Mesendoderm (in vitro differentiated cells): ENCODE results near the gene CDC5L. TPM values are rescaled to one million over a fixed set of nuclear protein-coding genes. Genes with fewer than 3 reads are reported as not detected.

Experiments used
- DNase-seq: peaks from one replicate; pipeline ENCODE4 v3.0.0; 2013
- H2AK5ac ChIP-seq: 2 replicates; pipeline ENCODE4 v1.6.1; 2013; ENCODE audit warnings: low read length, inconsistent platforms
- H2BK120ac ChIP-seq: 2 replicates; pipeline ENCODE4 v1.6.1; 2013; ENCODE audit warnings: low read depth, mild to moderate bottlenecking, low read length, moderate library complexity, mixed read lengths
- H2BK15ac ChIP-seq: replicated peaks from 2 replicates; pipeline ENCODE4 v1.6.1; 2013; ENCODE audit warnings: low read depth, mild to moderate bottlenecking, moderate library complexity
- H2BK5ac ChIP-seq: 2 replicates; pipeline ENCODE4 v1.6.1; 2013; ENCODE audit warnings: low read length, inconsistent platforms
- H3K18ac ChIP-seq: 2 replicates; pipeline ENCODE4 v1.6.1; 2013; ENCODE audit warnings: mild to moderate bottlenecking, low read length, mixed read lengths
- H3K23ac ChIP-seq: one replicate; pipeline ENCODE4 v1.6.1; 2013; ENCODE audit warnings: low read length
- H3K27ac ChIP-seq: 2 replicates; pipeline ENCODE4 v1.5.1; 2013; ENCODE audit warnings: low read depth, mild to moderate bottlenecking, inconsistent platforms, low read length, moderate library complexity
- H3K27me3 ChIP-seq: 2 replicates; pipeline ENCODE4 v1.6.1; 2013; ENCODE audit warnings: low read length, control low read depth, mild to moderate bottlenecking, inconsistent platforms; ENCODE audit not compliant: insufficient read depth, poor library complexity
- H3K36me3 ChIP-seq: 2 replicates; pipeline ENCODE4 v1.6.1; 2013; ENCODE audit warnings: low read length, inconsistent platforms; ENCODE audit not compliant: control insufficient read depth, insufficient read depth
- H3K4ac ChIP-seq: one replicate; pipeline ENCODE4 v1.6.1; 2013; ENCODE audit warnings: low read depth, mild to moderate bottlenecking, low read length, moderate library complexity
- H3K4me1 ChIP-seq: 2 replicates; pipeline ENCODE4 v1.6.1; 2013; ENCODE audit warnings: low read depth, low read length, inconsistent platforms; ENCODE audit not compliant: control insufficient read depth
- H3K4me2 ChIP-seq: 2 replicates; pipeline ENCODE4 v1.6.1; 2013; ENCODE audit warnings: low read length
- H3K4me3 ChIP-seq: 2 replicates; pipeline ENCODE4 v1.5.1; 2013; ENCODE audit warnings: mild to moderate bottlenecking, low read length
- H3K56ac ChIP-seq: one replicate; pipeline ENCODE4 v1.6.1; 2013; ENCODE audit warnings: low read length
- H3K79me1 ChIP-seq: 2 replicates; pipeline ENCODE4 v1.6.1; 2013; ENCODE audit warnings: low read length, inconsistent platforms
- H3K79me2 ChIP-seq: 2 replicates; pipeline ENCODE4 v1.6.1; 2013; ENCODE audit warnings: mild to moderate bottlenecking, low read length; ENCODE audit not compliant: control insufficient read depth, insufficient read depth
- H3K9ac ChIP-seq: 2 replicates; pipeline ENCODE4 v1.6.1; 2013; ENCODE audit warnings: low read length, inconsistent platforms
- H4K5ac ChIP-seq: one replicate; pipeline ENCODE4 v1.6.1; 2013; ENCODE audit warnings: low read length
- H4K8ac ChIP-seq: one replicate; pipeline ENCODE4 v1.6.1; 2013; ENCODE audit warnings: low read depth, mild to moderate bottlenecking, control low read depth, low read length, moderate library complexity
- WGBS: extraction: QIAGEN DNeasy Blood & Tissue Kit; methylation state at CpG from one replicate; pipeline ENCODE4 v1.1.7; 2013; ENCODE audit warnings: low lambda C conversion rate, missing lambda C conversion rate; ENCODE audit not compliant: insufficient coverage; ENCODE audit errors: extremely low coverage; 5-methylcytosine and 5-hydroxymethylcytosine counted together
- polyA plus RNA-seq, 2 experiments: library from polyadenylated mRNA; stranded (reverse); fragments of 200-250 nt; gene quantifications; one replicate each; pipeline ENCODE4 v1.2.3, GENCODE V29; 2013

CDC5L gene
- 30.0 TPM for polyA plus RNA-seq (2013, experiment 1 of 2)
- 30.1 TPM for polyA plus RNA-seq (2013, experiment 2 of 2)

DNA sequence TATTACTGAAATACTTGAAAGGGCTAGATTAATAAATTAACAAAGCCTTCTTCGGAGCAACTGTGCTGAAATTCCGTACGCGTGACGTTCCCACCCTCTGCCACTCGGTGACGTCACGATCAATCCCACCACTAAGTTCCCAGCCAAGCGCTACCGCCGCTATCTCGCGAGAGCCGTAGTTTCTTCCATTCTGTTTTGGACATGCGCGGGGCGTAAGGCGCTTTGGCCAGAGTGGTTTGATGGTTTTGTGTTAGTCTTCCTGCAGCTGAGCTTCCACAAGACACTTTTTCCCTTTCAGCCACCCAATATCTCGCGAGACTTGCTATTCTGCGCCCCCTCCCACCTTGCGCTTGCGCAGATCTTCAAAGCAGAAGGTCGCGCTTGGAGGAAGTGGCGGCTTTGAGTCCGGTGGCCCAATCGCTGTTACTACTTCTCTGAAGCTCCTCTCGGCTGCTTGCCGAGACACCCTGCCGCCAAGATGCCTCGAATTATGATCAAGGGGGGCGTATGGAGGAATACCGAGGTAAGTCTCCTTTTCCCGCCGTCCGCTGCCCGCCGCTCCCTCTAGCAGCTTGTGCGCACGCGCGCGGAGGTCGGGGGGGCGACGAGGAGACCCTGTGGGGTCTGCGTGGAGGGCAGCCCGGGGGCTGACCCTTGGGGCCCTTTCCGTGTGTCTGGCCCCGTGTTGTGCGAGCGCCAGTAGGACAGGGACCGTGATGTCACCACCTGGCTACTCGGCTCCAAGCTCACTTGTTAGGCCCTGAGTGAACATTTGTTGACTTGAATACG lies at the start of gene CDC5L:
CDC5L (plus strand) TSS at position 361 of the 789 bp plus-strand sequence; CDS start at position 479, 118 bp downstream.
- Histone ChIP-seq H3K27me3 (no peaks in the 10 kb centered on the region), H3K4me2 (peak within 1 kb of the TSS; percentile 96), H2BK5ac (peak within 1 kb of the TSS; percentile 21), H2BK15ac (no peak within 1 kb of the TSS), H2BK120ac (no peak within 1 kb of the TSS), H3K4me1 (peaks cover 7% of the 10 kb centered on the region), H3K79me2 (peaks cover 28% of the 10 kb centered on the region), H3K18ac (peak within 1 kb of the TSS; percentile 93), H4K8ac (no peak within 1 kb of the TSS), H3K36me3 (no peaks in the 10 kb centered on the region), H3K4ac (no peak within 1 kb of the TSS), H3K56ac (peak within 1 kb of the TSS; percentile 98), H3K9ac (peak within 1 kb of the TSS; percentile 86), H3K27ac (peak within 1 kb of the TSS; percentile 90), H4K5ac (peak within 1 kb of the TSS; percentile 68), H3K4me3 (peak within 1 kb of the TSS; percentile 57), H2AK5ac (no peak within 1 kb of the TSS), H3K23ac (no peak within 1 kb of the TSS), H3K79me1 (peaks cover 8% of the 10 kb centered on the region)
- DNase-seq = peak; percentile 99
- no CpG with 5 or more reads among the region's 56 CpGs for WGBS

- no peak overlapping the region for H2BK15ac ChIP-seq
- no peaks in the 10 kb centered on the region for H3K79me1 ChIP-seq
- DNase-seq = peak; percentile 77
- no peaks in the 10 kb centered on the region for H3K27me3 ChIP-seq
- no peak overlapping the region for H4K5ac ChIP-seq
- H2BK120ac ChIP-seq = no peak overlapping the region
- H3K18ac ChIP-seq = no peak overlapping the region
- no peak overlapping the region for H3K9ac ChIP-seq
- no peak overlapping the region for H2AK5ac ChIP-seq
- H3K36me3 ChIP-seq = no peaks in the 10 kb centered on the region
- H3K56ac ChIP-seq = no peak overlapping the region
- no peaks in the 10 kb centered on the region for H3K4me1 ChIP-seq
- WGBS = no CpG with 5 or more reads among the region's 11 CpGs
- H3K4me3 ChIP-seq = no peak overlapping the region
- H3K79me2 ChIP-seq = no peaks in the 10 kb centered on the region
- no peak overlapping the region for H2BK5ac ChIP-seq
- no peak overlapping the region for H3K4me2 ChIP-seq
- no peak overlapping the region for H3K23ac ChIP-seq
- H3K4ac ChIP-seq = no peak overlapping the region
- no peak overlapping the region for H4K8ac ChIP-seq
- no peak overlapping the region for H3K27ac ChIP-seq
Measured at GRCh38 chr6:44338228-44339122, 49.0 kb upstream of the CDC5L start.

- Histone ChIP-seq H2AK5ac (no peak overlapping the region), H3K56ac (no peak overlapping the region), H3K18ac (no peak overlapping the region), H3K36me3 (no peaks in the 10 kb centered on the region), H3K4ac (no peak overlapping the region), H2BK120ac (no peak overlapping the region), H3K27ac (no peak overlapping the region), H3K4me3 (no peak overlapping the region), H3K27me3 (no peaks in the 10 kb centered on the region), H3K23ac (no peak overlapping the region), H4K5ac (no peak overlapping the region), H2BK5ac (no peak overlapping the region), H3K4me2 (no peak overlapping the region), H3K9ac (no peak overlapping the region), H3K79me1 (no peaks in the 10 kb centered on the region), H3K4me1 (no peaks in the 10 kb centered on the region), H3K79me2 (no peaks in the 10 kb centered on the region), H4K8ac (no peak overlapping the region), H2BK15ac (no peak overlapping the region)
- no peak for DNase-seq
- no CpG with 5 or more reads among the region's 5 CpGs for WGBS
Measured at GRCh38 chr6:44339301-44339700, 48.2 kb upstream of the CDC5L start.

DNA sequence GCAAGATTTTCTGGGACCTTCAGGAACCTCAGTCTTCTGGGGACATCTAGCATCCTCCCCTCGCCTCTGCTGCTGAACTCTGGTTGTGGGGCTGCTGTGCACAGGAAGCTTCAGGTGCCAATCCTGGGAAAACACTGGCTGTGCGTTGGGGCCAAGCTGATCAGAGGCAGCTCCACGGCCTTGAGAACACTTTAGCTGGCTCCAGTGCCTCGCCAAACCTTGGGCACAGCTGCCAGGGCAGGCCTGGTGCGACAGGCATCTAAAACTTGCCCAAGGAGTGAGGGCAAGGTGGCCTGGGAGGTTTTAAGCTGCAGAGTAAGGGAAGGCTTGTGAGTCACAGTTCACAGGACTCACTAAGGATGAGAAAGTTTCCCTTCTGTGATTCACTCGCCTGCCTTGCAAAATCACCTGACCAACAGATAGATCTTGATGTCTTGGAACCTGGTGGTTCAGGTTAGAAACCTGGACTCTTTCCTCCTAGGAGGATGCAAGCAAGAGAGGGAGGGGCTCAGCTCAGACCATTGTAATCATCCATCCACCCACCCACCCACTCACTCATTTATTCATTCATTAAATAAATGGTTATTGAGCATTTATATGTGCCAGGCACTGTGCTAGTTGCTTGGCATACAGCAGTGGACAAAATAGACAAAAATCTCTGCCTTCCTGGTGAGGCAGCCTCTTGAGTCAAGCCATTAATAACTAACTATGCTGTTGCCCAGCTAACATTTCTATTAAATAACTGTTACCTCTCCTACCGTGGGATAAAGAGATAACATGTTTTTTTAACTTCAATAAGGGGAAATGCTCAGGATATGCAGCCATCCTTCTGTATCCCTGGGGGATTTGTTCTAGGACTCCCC lies 47.5 kb upstream of the CDC5L start:
- Histone ChIP-seq H3K23ac (no peak overlapping the region), H3K4me1 (no peaks in the 10 kb centered on the region), H3K4ac (no peak overlapping the region), H4K8ac (no peak overlapping the region), H3K27ac (no peak overlapping the region), H2BK120ac (no peak overlapping the region), H3K18ac (no peak overlapping the region), H3K4me3 (no peak overlapping the region), H2BK5ac (no peak overlapping the region), H3K27me3 (no peaks in the 10 kb centered on the region), H3K36me3 (no peaks in the 10 kb centered on the region), H3K56ac (no peak overlapping the region), H3K79me1 (no peaks in the 10 kb centered on the region), H4K5ac (no peak overlapping the region), H2BK15ac (no peak overlapping the region), H3K9ac (no peak overlapping the region), H3K79me2 (no peaks in the 10 kb centered on the region), H3K4me2 (no peak overlapping the region), H2AK5ac (no peak overlapping the region)
- no peak for DNase-seq
- no CpG with 5 or more reads among the region's 7 CpGs for WGBS

GRCh38 chr6:44341095-44341890 lies 46.2 kb upstream of the CDC5L start:
- H3K36me3 ChIP-seq = no peaks in the 10 kb centered on the region
- no peak overlapping the region for H2BK5ac ChIP-seq
- no peak overlapping the region for H3K4me3 ChIP-seq
- no peak overlapping the region for H2BK120ac ChIP-seq
- H3K4me2 ChIP-seq = no peak overlapping the region
- H3K18ac ChIP-seq = no peak overlapping the region
- no peak overlapping the region for H3K4ac ChIP-seq
- H3K4me1 ChIP-seq = no peaks in the 10 kb centered on the region
- no peak overlapping the region for H3K23ac ChIP-seq
- H2AK5ac ChIP-seq = no peak overlapping the region
- no peak for DNase-seq
- no peak overlapping the region for H2BK15ac ChIP-seq
- no peaks in the 10 kb centered on the region for H3K27me3 ChIP-seq
- H3K27ac ChIP-seq = no peak overlapping the region
- H4K8ac ChIP-seq = no peak overlapping the region
- H3K79me2 ChIP-seq = no peaks in the 10 kb centered on the region
- H3K56ac ChIP-seq = no peak overlapping the region
- WGBS = no CpG with 5 or more reads among the region's 8 CpGs
- H3K79me1 ChIP-seq = no peaks in the 10 kb centered on the region
- no peak overlapping the region for H4K5ac ChIP-seq
- H3K9ac ChIP-seq = no peak overlapping the region
